HEK293 (cell line): Measurements from ENCODE around the gene GNG14.

Source experiments
- GLIS1 ChIP-seq: fragments of 450-650 bp; formaldehyde crosslinking; IDR thresholded peaks from 2 replicates; pipeline ENCODE4 v1.5.1; 2016; ENCODE audit warnings: missing biosample characterization, missing genetic modification characterization
- HOXA7 ChIP-seq: sonication (generic); formaldehyde crosslinking; IDR thresholded peaks from 2 replicates; pipeline ENCODE4 v1.8.1; 2022; ENCODE audit warnings: missing genetic modification reagents, borderline replicate concordance
- KLF17 ChIP-seq: fragments of 450-650 bp; formaldehyde crosslinking; IDR thresholded peaks from 2 replicates; pipeline ENCODE4 v1.5.1; 2016; ENCODE audit warnings: missing biosample characterization, missing genetic modification characterization
- SP3 ChIP-seq: fragments of 450-650 bp; formaldehyde crosslinking; IDR thresholded peaks from 2 replicates; pipeline ENCODE4 v1.5.1; 2016; ENCODE audit warnings: missing biosample characterization, missing genetic modification characterization
- SP7 ChIP-seq: fragments of 450-650 bp; formaldehyde crosslinking; IDR thresholded peaks from 2 replicates; pipeline ENCODE4 v1.5.1; 2016; ENCODE audit warnings: missing biosample characterization, missing genetic modification characterization
- ZBTB1 ChIP-seq: fragments of 450-650 bp; formaldehyde crosslinking; IDR thresholded peaks from 2 replicates; pipeline ENCODE4 v1.5.1; 2016; ENCODE audit warnings: missing biosample characterization, missing genetic modification characterization
- ZBTB17 ChIP-seq: fragments of 450-650 bp; formaldehyde crosslinking; IDR thresholded peaks from 2 replicates; pipeline ENCODE4 v1.5.1; 2016; ENCODE audit warnings: missing biosample characterization, missing genetic modification characterization
- ZBTB20 ChIP-seq: fragments of 450-650 bp; formaldehyde crosslinking; IDR thresholded peaks from 2 replicates; pipeline ENCODE4 v1.5.1; 2016; ENCODE audit warnings: missing biosample characterization, missing genetic modification characterization
- ZEB2 ChIP-seq: fragments of 450-650 bp; formaldehyde crosslinking; IDR thresholded peaks from 2 replicates; pipeline ENCODE4 v1.5.1; 2016; ENCODE audit warnings: missing biosample characterization, missing genetic modification characterization
- ZNF10 ChIP-seq: fragments of 450-650 bp; formaldehyde crosslinking; IDR thresholded peaks from 2 replicates; pipeline ENCODE4 v1.5.1; 2017; ENCODE audit warnings: missing biosample characterization, missing genetic modification characterization
- ZNF138 ChIP-seq: fragments of 450-650 bp; formaldehyde crosslinking; IDR thresholded peaks from 2 replicates; pipeline ENCODE4 v1.5.1; 2016; ENCODE audit warnings: missing biosample characterization, missing genetic modification characterization, borderline replicate concordance
- ZNF184 ChIP-seq: fragments of 450-650 bp; IDR thresholded peaks from 2 replicates; pipeline ENCODE4 v1.5.1; 2018; ENCODE audit warnings: missing biosample characterization, mild to moderate bottlenecking, missing genetic modification characterization
- ZNF239 ChIP-seq: fragments of 450-650 bp; formaldehyde crosslinking; IDR thresholded peaks from 2 replicates; pipeline ENCODE4 v1.5.1; 2016; ENCODE audit warnings: missing biosample characterization, missing genetic modification characterization
- ZNF280D ChIP-seq: fragments of 450-650 bp; formaldehyde crosslinking; IDR thresholded peaks from 2 replicates; pipeline ENCODE4 v1.5.1; 2016; ENCODE audit warnings: missing biosample characterization, missing genetic modification characterization
- ZNF302 ChIP-seq: fragments of 450-650 bp; formaldehyde crosslinking; IDR thresholded peaks from 2 replicates; pipeline ENCODE4 v1.5.1; 2016; ENCODE audit warnings: missing biosample characterization, missing genetic modification characterization, low read depth
- ZNF366 ChIP-seq: fragments of 450-650 bp; formaldehyde crosslinking; conservative IDR thresholded peaks from 2 replicates; pipeline ENCODE4 v1.5.1; 2016; ENCODE audit warnings: missing biosample characterization, missing genetic modification characterization
- ZNF501 ChIP-seq: fragments of 450-650 bp; formaldehyde crosslinking; IDR thresholded peaks from 2 replicates; pipeline ENCODE4 v1.5.1; 2016; ENCODE audit warnings: missing biosample characterization, missing genetic modification characterization
- ZNF510 ChIP-seq: fragments of 450-650 bp; formaldehyde crosslinking; IDR thresholded peaks from 2 replicates; pipeline ENCODE4 v1.5.1; 2018; ENCODE audit warnings: mild to moderate bottlenecking, missing genetic modification characterization, missing biosample characterization; ENCODE audit not compliant: insufficient replicate concordance
- ZNF561 ChIP-seq: fragments of 450-650 bp; IDR thresholded peaks from 2 replicates; pipeline ENCODE4 v1.5.1; 2018; ENCODE audit warnings: missing biosample characterization, missing genetic modification characterization, borderline replicate concordance
- ZNF585B ChIP-seq: fragments of 450-650 bp; formaldehyde crosslinking; IDR thresholded peaks from 2 replicates; pipeline ENCODE4 v1.5.1; 2016; ENCODE audit warnings: missing biosample characterization, missing genetic modification characterization
- ZNF596 ChIP-seq: fragments of 450-650 bp; IDR thresholded peaks from 2 replicates; pipeline ENCODE4 v1.5.0; 2018; ENCODE audit warnings: missing biosample characterization, mild to moderate bottlenecking, missing genetic modification characterization, moderate library complexity
- ZNF837 ChIP-seq: fragments of 450-650 bp; formaldehyde crosslinking; IDR thresholded peaks from 2 replicates; pipeline ENCODE4 v1.5.1; 2016; ENCODE audit warnings: missing biosample characterization, missing genetic modification characterization
- TF ChIP-seq, protein P1 (sequence below): fragments of 450-650 bp; formaldehyde crosslinking; IDR thresholded peaks from 2 replicates; pipeline ENCODE4 v1.5.1; 2016; ENCODE audit warnings: missing biosample characterization, missing genetic modification characterization
- TF ChIP-seq, protein P2 (sequence below): fragments of 450-650 bp; formaldehyde crosslinking; IDR thresholded peaks from 2 replicates; pipeline ENCODE4 v1.5.1; 2016; ENCODE audit warnings: missing biosample characterization, missing genetic modification characterization, borderline replicate concordance
- TF ChIP-seq, protein P3 (sequence below): fragments of 450-650 bp; formaldehyde crosslinking; IDR thresholded peaks from 2 replicates; pipeline ENCODE4 v1.5.1; 2017; ENCODE audit warnings: missing biosample characterization, missing genetic modification characterization

The GNG14 gene

DNA sequence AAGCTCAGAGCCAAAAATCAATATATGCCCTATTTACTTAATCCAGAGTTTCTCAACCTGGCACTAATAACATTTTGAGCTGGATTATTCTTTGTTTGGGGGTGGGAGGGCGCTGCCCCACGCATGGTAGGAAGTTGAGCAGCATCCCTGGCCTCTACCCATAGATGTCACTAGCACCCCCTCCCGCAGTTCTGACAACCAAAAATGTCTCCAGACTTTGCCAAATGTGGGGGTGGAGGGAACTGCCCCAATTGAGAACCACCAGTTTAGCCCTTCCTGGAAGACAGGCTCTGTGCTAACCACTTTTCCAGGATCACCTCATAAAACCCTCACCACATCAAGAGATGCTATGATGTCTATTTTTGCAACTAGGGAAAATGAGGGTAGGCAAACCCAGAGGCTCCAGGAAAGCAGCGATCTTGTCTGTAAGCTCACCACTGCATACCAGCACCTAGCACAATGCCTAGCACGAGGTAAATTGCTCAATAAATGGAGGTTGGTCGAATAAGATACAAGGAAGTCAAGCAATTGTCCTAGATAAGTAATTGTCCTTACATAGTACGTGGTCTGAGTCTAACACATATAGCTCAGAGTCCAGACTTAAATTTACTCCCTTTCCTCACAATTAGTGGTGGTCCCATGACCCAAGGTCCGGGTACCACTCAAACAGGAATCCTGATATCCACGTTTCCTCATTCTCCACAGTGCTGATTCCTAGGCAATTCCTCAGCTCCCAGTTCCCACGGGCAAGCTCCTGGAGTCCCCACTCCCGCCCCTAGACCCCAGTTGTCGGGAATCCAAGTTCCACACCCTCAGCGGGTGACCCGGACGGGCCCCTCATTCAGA is 45.8 kb downstream of the GNG14 start (continued):
- TF ChIP-seq, protein P1, sequence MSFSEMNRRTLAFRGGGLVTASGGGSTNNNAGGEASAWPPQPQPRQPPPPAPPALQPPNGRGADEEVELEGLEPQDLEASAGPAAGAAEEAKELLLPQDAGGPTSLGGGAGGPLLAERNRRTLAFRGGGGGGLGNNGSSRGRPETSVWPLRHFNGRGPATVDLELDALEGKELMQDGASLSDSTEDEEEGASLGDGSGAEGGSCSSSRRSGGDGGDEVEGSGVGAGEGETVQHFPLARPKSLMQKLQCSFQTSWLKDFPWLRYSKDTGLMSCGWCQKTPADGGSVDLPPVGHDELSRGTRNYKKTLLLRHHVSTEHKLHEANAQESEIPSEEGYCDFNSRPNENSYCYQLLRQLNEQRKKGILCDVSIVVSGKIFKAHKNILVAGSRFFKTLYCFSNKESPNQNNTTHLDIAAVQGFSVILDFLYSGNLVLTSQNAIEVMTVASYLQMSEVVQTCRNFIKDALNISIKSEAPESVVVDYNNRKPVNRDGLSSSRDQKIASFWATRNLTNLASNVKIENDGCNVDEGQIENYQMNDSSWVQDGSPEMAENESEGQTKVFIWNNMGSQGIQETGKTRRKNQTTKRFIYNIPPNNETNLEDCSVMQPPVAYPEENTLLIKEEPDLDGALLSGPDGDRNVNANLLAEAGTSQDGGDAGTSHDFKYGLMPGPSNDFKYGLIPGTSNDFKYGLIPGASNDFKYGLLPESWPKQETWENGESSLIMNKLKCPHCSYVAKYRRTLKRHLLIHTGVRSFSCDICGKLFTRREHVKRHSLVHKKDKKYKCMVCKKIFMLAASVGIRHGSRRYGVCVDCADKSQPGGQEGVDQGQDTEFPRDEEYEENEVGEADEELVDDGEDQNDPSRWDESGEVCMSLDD (tag by site-specific recombination), result no peak
- TF ChIP-seq ZNF366 (tag by site-specific recombination) (no peak), ZNF596 (tag by site-specific recombination) (no peak), SP7 (no peak), ZNF510 (tag by site-specific recombination) (no peak), GLIS1 (tag by site-specific recombination) (no peak), ZNF501 (tag by site-specific recombination) (no peak), ZEB2 (tag by site-specific recombination) (peak; percentile 14; the same call in 1 of the 2 replicates), ZNF138 (tag by site-specific recombination) (no peak), ZBTB20 (tag by site-specific recombination) (peak; percentile 59; the same call in 1 of the 2 replicates), ZNF585B (tag by site-specific recombination) (no peak), ZNF302 (tag by site-specific recombination) (no peak), ZNF184 (tag by site-specific recombination) (no peak), ZNF280D (tag by site-specific recombination) (no peak), ZBTB17 (tag by site-specific recombination) (no peak), ZNF10 (no peak), ZBTB1 (no peak), ZNF561 (0 out of 2 replicates have a peak, but pooled peaks have one; percentile 38), SP3 (tag by site-specific recombination) (no peak), ZNF837 (tag by site-specific recombination) (no peak), KLF17 (no peak), HOXA7 (no peak), ZNF239 (no peak)
- TF ChIP-seq, protein P2, sequence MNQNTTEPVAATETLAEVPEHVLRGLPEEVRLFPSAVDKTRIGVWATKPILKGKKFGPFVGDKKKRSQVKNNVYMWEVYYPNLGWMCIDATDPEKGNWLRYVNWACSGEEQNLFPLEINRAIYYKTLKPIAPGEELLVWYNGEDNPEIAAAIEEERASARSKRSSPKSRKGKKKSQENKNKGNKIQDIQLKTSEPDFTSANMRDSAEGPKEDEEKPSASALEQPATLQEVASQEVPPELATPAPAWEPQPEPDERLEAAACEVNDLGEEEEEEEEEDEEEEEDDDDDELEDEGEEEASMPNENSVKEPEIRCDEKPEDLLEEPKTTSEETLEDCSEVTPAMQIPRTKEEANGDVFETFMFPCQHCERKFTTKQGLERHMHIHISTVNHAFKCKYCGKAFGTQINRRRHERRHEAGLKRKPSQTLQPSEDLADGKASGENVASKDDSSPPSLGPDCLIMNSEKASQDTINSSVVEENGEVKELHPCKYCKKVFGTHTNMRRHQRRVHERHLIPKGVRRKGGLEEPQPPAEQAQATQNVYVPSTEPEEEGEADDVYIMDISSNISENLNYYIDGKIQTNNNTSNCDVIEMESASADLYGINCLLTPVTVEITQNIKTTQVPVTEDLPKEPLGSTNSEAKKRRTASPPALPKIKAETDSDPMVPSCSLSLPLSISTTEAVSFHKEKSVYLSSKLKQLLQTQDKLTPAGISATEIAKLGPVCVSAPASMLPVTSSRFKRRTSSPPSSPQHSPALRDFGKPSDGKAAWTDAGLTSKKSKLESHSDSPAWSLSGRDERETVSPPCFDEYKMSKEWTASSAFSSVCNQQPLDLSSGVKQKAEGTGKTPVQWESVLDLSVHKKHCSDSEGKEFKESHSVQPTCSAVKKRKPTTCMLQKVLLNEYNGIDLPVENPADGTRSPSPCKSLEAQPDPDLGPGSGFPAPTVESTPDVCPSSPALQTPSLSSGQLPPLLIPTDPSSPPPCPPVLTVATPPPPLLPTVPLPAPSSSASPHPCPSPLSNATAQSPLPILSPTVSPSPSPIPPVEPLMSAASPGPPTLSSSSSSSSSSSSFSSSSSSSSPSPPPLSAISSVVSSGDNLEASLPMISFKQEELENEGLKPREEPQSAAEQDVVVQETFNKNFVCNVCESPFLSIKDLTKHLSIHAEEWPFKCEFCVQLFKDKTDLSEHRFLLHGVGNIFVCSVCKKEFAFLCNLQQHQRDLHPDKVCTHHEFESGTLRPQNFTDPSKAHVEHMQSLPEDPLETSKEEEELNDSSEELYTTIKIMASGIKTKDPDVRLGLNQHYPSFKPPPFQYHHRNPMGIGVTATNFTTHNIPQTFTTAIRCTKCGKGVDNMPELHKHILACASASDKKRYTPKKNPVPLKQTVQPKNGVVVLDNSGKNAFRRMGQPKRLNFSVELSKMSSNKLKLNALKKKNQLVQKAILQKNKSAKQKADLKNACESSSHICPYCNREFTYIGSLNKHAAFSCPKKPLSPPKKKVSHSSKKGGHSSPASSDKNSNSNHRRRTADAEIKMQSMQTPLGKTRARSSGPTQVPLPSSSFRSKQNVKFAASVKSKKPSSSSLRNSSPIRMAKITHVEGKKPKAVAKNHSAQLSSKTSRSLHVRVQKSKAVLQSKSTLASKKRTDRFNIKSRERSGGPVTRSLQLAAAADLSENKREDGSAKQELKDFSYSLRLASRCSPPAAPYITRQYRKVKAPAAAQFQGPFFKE, result no peak
- TF ChIP-seq, protein P3, sequence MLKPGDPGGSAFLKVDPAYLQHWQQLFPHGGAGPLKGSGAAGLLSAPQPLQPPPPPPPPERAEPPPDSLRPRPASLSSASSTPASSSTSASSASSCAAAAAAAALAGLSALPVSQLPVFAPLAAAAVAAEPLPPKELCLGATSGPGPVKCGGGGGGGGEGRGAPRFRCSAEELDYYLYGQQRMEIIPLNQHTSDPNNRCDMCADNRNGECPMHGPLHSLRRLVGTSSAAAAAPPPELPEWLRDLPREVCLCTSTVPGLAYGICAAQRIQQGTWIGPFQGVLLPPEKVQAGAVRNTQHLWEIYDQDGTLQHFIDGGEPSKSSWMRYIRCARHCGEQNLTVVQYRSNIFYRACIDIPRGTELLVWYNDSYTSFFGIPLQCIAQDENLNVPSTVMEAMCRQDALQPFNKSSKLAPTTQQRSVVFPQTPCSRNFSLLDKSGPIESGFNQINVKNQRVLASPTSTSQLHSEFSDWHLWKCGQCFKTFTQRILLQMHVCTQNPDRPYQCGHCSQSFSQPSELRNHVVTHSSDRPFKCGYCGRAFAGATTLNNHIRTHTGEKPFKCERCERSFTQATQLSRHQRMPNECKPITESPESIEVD (tag by site-specific recombination), result no peak
